H1 (cell line): ENCODE measurements around the gene TSPEAR. TPM values are rescaled to one million over a fixed set of nuclear protein-coding genes. Genes with fewer than 3 reads are reported as not detected.

ENCODE experiments used
- CTCF ChIA-PET: fragments of 300-600 bp; sonication (Branson Sonifier 250); formaldehyde crosslinking; loops from one replicate; lab custom pipeline; 2021; ENCODE audit not compliant: partially characterized antibody; lab: Charles Lee
- POLR2A ChIA-PET: fragments of 300-600 bp; sonication (Branson Sonifier 250); formaldehyde crosslinking; loops from one replicate; lab custom pipeline; 2021; ENCODE audit warnings: inconsistent platforms; ENCODE audit not compliant: partially characterized antibody; lab: Charles Lee
- DNase-seq, 2 experiments: peaks; one replicate each; pipeline versions ENCODE4 v3.0.0 to v3.0.0-alpha.2; 2010 to 2022; ENCODE audit warnings: low spot score in 2 of 2, low read depth in 1 of 2, mixed read lengths in 1 of 2
- FAIRE-seq: peaks from 2 replicates; lab custom pipeline; 2011; peaks lifted over from hg19 to GRCh38; lab: Jason Lieb, UNC
- H2AFZ ChIP-seq: 2 replicates; pipeline ENCODE4 v1.8.1; 2012; ENCODE audit warnings: low read length, inconsistent platforms
- H2AK5ac ChIP-seq: 2 replicates; pipeline ENCODE4 v1.6.1; 2013; ENCODE audit warnings: low read depth, low read length
- H2BK120ac ChIP-seq: replicated peaks from 2 replicates; pipeline ENCODE3; 2013; ENCODE audit warnings: low read depth, low read length, inconsistent platforms
- H2BK12ac ChIP-seq: 2 replicates; pipeline ENCODE4 v1.6.1; 2013; ENCODE audit warnings: low read depth, low read length
- H2BK15ac ChIP-seq: 2 replicates; pipeline ENCODE4 v1.6.1; 2013; ENCODE audit warnings: low read length
- H2BK20ac ChIP-seq: 2 replicates; pipeline ENCODE4 v1.6.1; 2013; ENCODE audit warnings: low read length
- H2BK5ac ChIP-seq: 2 replicates; pipeline ENCODE4 v1.6.1; 2013; ENCODE audit warnings: low read depth, low read length
- H3K14ac ChIP-seq: 2 replicates; pipeline ENCODE4 v1.6.1; 2013; ENCODE audit warnings: inconsistent platforms; ENCODE audit not compliant: insufficient read length
- H3K18ac ChIP-seq: 2 replicates; pipeline ENCODE4 v1.6.1; 2013; ENCODE audit warnings: low read length; ENCODE audit errors: extremely low read depth
- H3K23ac ChIP-seq: 2 replicates; pipeline ENCODE4 v1.6.1; 2013; ENCODE audit warnings: inconsistent platforms; ENCODE audit not compliant: insufficient read length
- H3K23me2 ChIP-seq: 2 replicates; pipeline ENCODE4 v1.6.1; 2013; ENCODE audit warnings: low read depth, low read length
- H3K27ac ChIP-seq: 2 replicates; pipeline ENCODE4 v1.6.1; 2011; ENCODE audit warnings: low read depth, low read length, inconsistent platforms
- H3K27me3 ChIP-seq, 4 experiments: replicated peaks in 1 of 4; 1 replicate in 1 of 4; 2 replicates in 3 of 4; pipeline versions ENCODE4 v1.6.1 to v1.8.1; 2011 to 2013; ENCODE audit warnings: low read length in 3 of 4, mild to moderate bottlenecking in 3 of 4, inconsistent platforms in 2 of 4, mixed read lengths in 2 of 4, moderate library complexity in 1 of 4; ENCODE audit not compliant: control insufficient read depth in 3 of 4, insufficient read depth in 3 of 4; ENCODE audit errors: extremely low read depth in 1 of 4
- H3K36me3 ChIP-seq, 4 experiments: 2 replicates each; pipeline versions ENCODE4 v1.6.1 to v1.8.1; 2011 to 2013; ENCODE audit warnings: mild to moderate bottlenecking in 4 of 4, low read length in 3 of 4, moderate library complexity in 2 of 4, control low read depth in 1 of 4, inconsistent platforms in 1 of 4; ENCODE audit not compliant: insufficient read depth in 4 of 4, control insufficient read depth in 2 of 4
- H3K4ac ChIP-seq: replicated peaks from 2 replicates; pipeline ENCODE3; 2013; ENCODE audit warnings: low read length, low read depth, mixed read lengths, inconsistent platforms; ENCODE audit not compliant: insufficient read length
- H3K4me1 ChIP-seq, 4 experiments: replicated peaks in 1 of 4; 1 replicate in 1 of 4; 2 replicates in 3 of 4; pipeline versions ENCODE4 v1.6.1 to v1.8.1; 2011 to 2013; ENCODE audit warnings: low read length in 3 of 4, inconsistent platforms in 2 of 4, mixed read lengths in 1 of 4; ENCODE audit not compliant: insufficient read depth in 4 of 4, control insufficient read depth in 3 of 4
- H3K4me2 ChIP-seq, 2 experiments: 2 replicates each; pipeline versions ENCODE4 v1.6.1 to v1.8.1; 2011 to 2013; ENCODE audit warnings: low read depth in 2 of 2, low read length in 2 of 2, control low read depth in 1 of 2, inconsistent platforms in 1 of 2, mild to moderate bottlenecking in 1 of 2; ENCODE audit not compliant: insufficient read depth in 1 of 2
- H3K4me3 ChIP-seq, 4 experiments: fragments of 200-600, 300-600 bp in 1 of 4; sonication (generic), shearing (Covaris generic), sonication (Bioruptor Twin) in 1 of 4; 2 replicates each; pipeline versions ENCODE4 v1.5.1 to v1.8.1; 2011 to 2016; ENCODE audit warnings: low read length in 4 of 4, low read depth in 3 of 4, control low read depth in 2 of 4, inconsistent platforms in 2 of 4, mild to moderate bottlenecking in 2 of 4, mixed read lengths in 1 of 4, moderate library complexity in 1 of 4; ENCODE audit not compliant: insufficient read depth in 2 of 4; ENCODE audit errors: extremely low read depth in 1 of 4
- H3K56ac ChIP-seq: replicated peaks from 2 replicates; pipeline ENCODE3; 2013; ENCODE audit warnings: low read depth, mild to moderate bottlenecking, mixed read lengths, low read length, inconsistent platforms; ENCODE audit not compliant: insufficient read length
- H3K79me1 ChIP-seq: 2 replicates; pipeline ENCODE4 v1.6.1; 2013; ENCODE audit warnings: low read depth, low read length, control low read depth
- H3K79me2 ChIP-seq, 2 experiments: 2 replicates each; pipeline versions ENCODE4 v1.6.1 to v1.8.1; 2012 to 2013; ENCODE audit warnings: low read length in 2 of 2, mild to moderate bottlenecking in 2 of 2, inconsistent platforms in 1 of 2; ENCODE audit not compliant: insufficient read depth in 2 of 2, control insufficient read depth in 1 of 2
- H3K9ac ChIP-seq, 4 experiments: replicated peaks in 1 of 4; 1 replicate in 1 of 4; 2 replicates in 3 of 4; pipeline versions ENCODE4 v1.6.1 to v1.8.1; 2011 to 2013; ENCODE audit warnings: low read depth in 3 of 4, low read length in 3 of 4, control low read depth in 2 of 4, mild to moderate bottlenecking in 2 of 4, moderate library complexity in 2 of 4, inconsistent platforms in 1 of 4; ENCODE audit errors: extremely low read depth in 1 of 4
- H3K9me3 ChIP-seq, 2 experiments: 2 replicates each; pipeline versions ENCODE4 v1.6.1 to v1.8.1; 2012 to 2013; ENCODE audit warnings: mild to moderate bottlenecking in 2 of 2, moderate library complexity in 2 of 2, control low read depth in 1 of 2, inconsistent platforms in 1 of 2, low read depth in 1 of 2, low read length in 1 of 2, mixed read lengths in 1 of 2; ENCODE audit not compliant: insufficient read depth in 2 of 2
- H4K20me1 ChIP-seq, 2 experiments: replicated peaks in 1 of 2; 2 replicates each; pipeline versions ENCODE3 to v1.8.1; 2011 to 2013; ENCODE audit warnings: inconsistent platforms in 2 of 2, low read length in 2 of 2, mild to moderate bottlenecking in 1 of 2; ENCODE audit not compliant: insufficient read depth in 2 of 2, control insufficient read depth in 1 of 2
- H4K5ac ChIP-seq: 2 replicates; pipeline ENCODE4 v1.6.1; 2013; ENCODE audit warnings: low read length, low read depth, mixed read lengths, inconsistent platforms; ENCODE audit not compliant: insufficient read length
- H4K8ac ChIP-seq: 2 replicates; pipeline ENCODE4 v1.8.0; 2013; ENCODE audit warnings: mild to moderate bottlenecking, moderate library complexity, low read length, inconsistent platforms; ENCODE audit not compliant: insufficient read depth; ENCODE audit errors: extremely low read depth
- H4K91ac ChIP-seq: replicated peaks from 2 replicates; pipeline ENCODE3; 2013; ENCODE audit warnings: low read length, mixed read lengths, inconsistent platforms; ENCODE audit not compliant: insufficient read length
- ATF3 ChIP-seq: IDR thresholded peaks from 2 replicates; pipeline ENCODE4 v1.6.1; 2011; ENCODE audit warnings: low read depth, mild to moderate bottlenecking, low read length; ENCODE audit not compliant: insufficient read depth
- CREB1 ChIP-seq: IDR thresholded peaks from 2 replicates; pipeline ENCODE4 v1.6.1; 2012; ENCODE audit warnings: inconsistent platforms
- KDM4A ChIP-seq: IDR thresholded peaks from one replicate; pipeline ENCODE4 v1.7.1; 2012; ENCODE audit warnings: low read depth, mild to moderate bottlenecking, moderate library complexity, low read length, inconsistent platforms; ENCODE audit not compliant: severe bottlenecking
- MAX ChIP-seq: IDR thresholded peaks from 2 replicates; pipeline ENCODE4 v1.6.1; 2012; ENCODE audit warnings: inconsistent platforms
- NANOG ChIP-seq: IDR thresholded peaks from 2 replicates; pipeline ENCODE4 v1.6.1; 2011; ENCODE audit warnings: low read length, low read depth, mild to moderate bottlenecking, inconsistent platforms; ENCODE audit not compliant: insufficient read depth, poor library complexity, severe bottlenecking
- SP1 ChIP-seq: IDR thresholded peaks from 2 replicates; pipeline ENCODE4 v1.6.1; 2011; ENCODE audit warnings: low read depth, low read length
- SP2 ChIP-seq: IDR thresholded peaks from 2 replicates; pipeline ENCODE4 v1.6.1; 2012; ENCODE audit warnings: mild to moderate bottlenecking, low read length, inconsistent platforms
- SP4 ChIP-seq: IDR thresholded peaks from 2 replicates; pipeline ENCODE4 v1.6.1; 2012; ENCODE audit warnings: low read length, inconsistent platforms
- WGBS, 2 experiments: shearing (Covaris generic) in 1 of 2; methylation state at CpG; one replicate each; pipeline versions ENCODE4 v1.1.6 to v1.1.7; 2013 to 2015; ENCODE audit warnings: low lambda C conversion rate in 2 of 2, mixed read lengths in 2 of 2, inconsistent platforms in 1 of 2, low coverage in 1 of 2, missing lambda C conversion rate in 1 of 2; ENCODE audit not compliant: insufficient replicate concordance in 2 of 2, insufficient coverage in 1 of 2, insufficient read length in 1 of 2; ENCODE audit errors: extremely low coverage in 1 of 2, missing lambda C conversion rate in 1 of 2; 5-methylcytosine and 5-hydroxymethylcytosine counted together
- polyA plus RNA-seq, 7 experiments: library from polyadenylated mRNA; depleted of rRNA in 3 of 7; stranded (reverse) in 5 of 7; unstranded in 2 of 7; fragments of >200 nt in 5 of 7; fragments of 200-250 nt in 2 of 7; gene quantifications; 1 replicate in 5 of 7; 2 replicates in 1 of 7; 4 replicates in 1 of 7; pipeline versions ENCODE4 v1.2.1 to v1.2.3, GENCODE V29; 2011 to 2013; ENCODE audit warnings: missing spikeins in 2 of 7, mixed read lengths in 2 of 7
- total RNA-seq: library from RNA; stranded (reverse); fragmentation: NEBNext Ultra II Directional; extraction: Animal tissue kit (Norgen Biotek cat#: 25700); gene quantifications from 2 replicates; pipeline ENCODE4 v1.2.1, GENCODE V29; 2021

TSPEAR gene
- total and polyA plus RNA-seq, 2 of the 8 experiments (the other 6 are each of a cell fraction or from before 2014, with no cell fraction given), result 0.58 to 0.89 TPM

GRCh38 chr21:44454747-44455523 lies 256.4 kb downstream of the TSPEAR start, which contains the start of gene LRRC3:
Gene LRRC3, plus strand, starts transcription at chr21:44455510. Its CDS starts 1,135 bp downstream, at chr21:44456645.
- ChIA-PET CTCF (interaction anchor here (0.6 to 1.1 kb wide), 4 partner anchors 11 to 62 kb away, joined by 3 to 7 read pairs (median 4); no protein-coding TSS in a partner anchor), POLR2A (no interaction called here)
- TF ChIP-seq CREB1, result peak; percentile 58; the same call in 1 of the 2 replicates
- TF ChIP-seq SP4, result peak; percentile 96
- peak; percentile 86 for TF ChIP-seq SP1
- 0 out of 2 replicates have a peak, but pooled peaks have one; percentile 27 for TF ChIP-seq MAX
- TF ChIP-seq ATF3, result no peak
- TF ChIP-seq NANOG, result peak; percentile 14
- no peak for TF ChIP-seq SP2
- TF ChIP-seq KDM4A, result peak; percentile 49
- Histone ChIP-seq H2AFZ (peak within 1 kb of the TSS; percentile 96; the same call in 1 of the 2 replicates), H3K27me3 (peaks cover 0 to 11% (median 4%) of the 10 kb centered on the region in 4 experiments; a peak in 4 of 7 replicates), H2BK12ac (0 out of 2 replicates have a peak within 1 kb of the TSS, but pooled peaks have one; percentile 27), H2BK15ac (no peak within 1 kb of the TSS), H4K20me1 (peaks cover 0 to 5% of the 10 kb centered on the region in 2 experiments), H3K36me3 (no peaks in the 10 kb centered on the region), H3K18ac (no peak within 1 kb of the TSS), H4K5ac (no peak within 1 kb of the TSS), H3K4me1 (peaks cover 0 to 5% (median 2%) of the 10 kb centered on the region in 4 experiments; a peak in 3 of 7 replicates), H4K8ac (no peak within 1 kb of the TSS; the same call in 1 of the 2 replicates), H3K4ac (no peak within 1 kb of the TSS), H3K4me3 (peak within 1 kb of the TSS; percentile 40 to 74 (median 54)), H4K91ac (no peak within 1 kb of the TSS), H2BK120ac (no peak within 1 kb of the TSS), H2BK5ac (no peak within 1 kb of the TSS), H3K9me3 (no peaks in the 10 kb centered on the region), H3K23me2 (peaks cover 5% of the 10 kb centered on the region; the same call in 1 of the 2 replicates), H3K27ac (no peak within 1 kb of the TSS), H3K79me2 (no peaks in the 10 kb centered on the region), H3K4me2 (peak within 1 kb of the TSS; percentile 74 to 97), H3K14ac (no peak within 1 kb of the TSS), H3K23ac (no peak within 1 kb of the TSS), H3K79me1 (no peaks in the 10 kb centered on the region), H3K56ac (no peak within 1 kb of the TSS), H2AK5ac (no peak within 1 kb of the TSS), H3K9ac (no peak within 1 kb of the TSS), H2BK20ac (no peak within 1 kb of the TSS)
- FAIRE-seq, result peak; percentile 28
- DNase-seq, result peak; percentile 92 to 97
- WGBS, 2 experiments, result 7% methylated on average over 19 of the region's 45 CpGs; no CpG with 5 or more reads in 1 of the 2 experiments
